ENCODE results near the gene PFDN2.

PFDN2 gene

GRCh38 chr1:161098210-161099068 is 19.4 kb downstream of the PFDN2 start, which contains the start of gene KLHDC9:
Gene KLHDC9 (plus strand): TSS chr1:161098361. CDS start chr1:161098536, 175 bp downstream.
- DNase-seq: peak; percentile 86

GRCh38 chr1:161096530-161096929 is 21.3 kb downstream of the PFDN2 start:
- DNase-seq: no peak

- no peak for DNase-seq
These were observed 21.8 kb downstream of the PFDN2 start for GRCh38 chr1:161096015-161096414.

- no peak for DNase-seq
These were observed 22.6 kb downstream of the PFDN2 start for GRCh38 chr1:161095230-161095629.

GRCh38 chr1:161094481-161094880 is 23.4 kb downstream of the PFDN2 start:
- no peak for DNase-seq

- DNase-seq: peak; percentile 69
These were observed 25.2 kb downstream of the PFDN2 start for GRCh38 chr1:161092621-161093028.

- DNase-seq: no peak
These were observed 25.9 kb downstream of the PFDN2 start for GRCh38 chr1:161091796-161092507.

- DNase-seq: no peak
These were observed 26.7 kb downstream of the PFDN2 start for GRCh38 chr1:161091093-161091492.

GRCh38 chr1:161090617-161091016 is 27.2 kb downstream of the PFDN2 start:
- no peak for DNase-seq

GRCh38 chr1:161089938-161090337 is 27.9 kb downstream of the PFDN2 start:
- no peak for DNase-seq

- DNase-seq: no peak
These were observed 28.4 kb downstream of the PFDN2 start, which contains the start of gene NECTIN4 for GRCh38 chr1:161089251-161089924. Gene NECTIN4 (minus strand): TSS chr1:161089558. CDS start chr1:161089296, 262 bp downstream.

- no peak for DNase-seq
These were observed 29.2 kb downstream of the PFDN2 start for GRCh38 chr1:161088587-161089110.

GRCh38 chr1:161086457-161086856 is 31.4 kb downstream of the PFDN2 start:
- no peak for DNase-seq

GRCh38 chr1:161085165-161085564 is 32.7 kb downstream of the PFDN2 start:
- DNase-seq: no peak

GRCh38 chr1:161084597-161084988 is 33.2 kb downstream of the PFDN2 start:
- DNase-seq: no peak

- DNase-seq: no peak
These were observed 33.9 kb downstream of the PFDN2 start for GRCh38 chr1:161083748-161084596.

GRCh38 chr1:161082996-161083747 is 34.7 kb downstream of the PFDN2 start:
- no peak for DNase-seq

- DNase-seq: no peak
These were observed 35.4 kb downstream of the PFDN2 start for GRCh38 chr1:161082483-161082882.

GRCh38 chr1:161081519-161081918 is 36.3 kb downstream of the PFDN2 start:
- no peak for DNase-seq

GRCh38 chr1:161080441-161081405 is 37.1 kb downstream of the PFDN2 start:
- no peak for DNase-seq

Data from activated CD8-positive, alpha-beta memory T cell treated with anti-CD3 and anti-CD28 coated beads for 24 hours (primary cell).